Common myeloid progenitor, CD34-positive (primary cell): ENCODE data around the gene ADAMTS14.
A peak's percentile ranks its signal among the peaks of the same experiment; 100 is the strongest.

ENCODE experiments used
- CTCF ChIA-PET: fragments of 350-600 bp; sonication (Branson Sonifier 250); formaldehyde crosslinking; loops from one replicate; lab custom pipeline; 2021; ENCODE audit warnings: antibody characterized with exemption; lab: Charles Lee
- POLR2A ChIA-PET: fragments of 350-600 bp; sonication (Branson Sonifier 250); formaldehyde crosslinking; loops from one replicate; lab custom pipeline; 2021; ENCODE audit warnings: antibody characterized with exemption; lab: Charles Lee
- DNase-seq, 3 donors: peaks; one replicate each; pipeline versions ENCODE4 v3.0.0 to v3.0.0-alpha.2; 2013
- H3K27ac ChIP-seq, 2 experiments: 1 replicate in 1 of 2; 2 replicates in 1 of 2; pipeline ENCODE4 v1.7.0; 2013; ENCODE audit warnings: inconsistent platforms in 2 of 2, low read length in 2 of 2, mild to moderate bottlenecking in 2 of 2, low read depth in 1 of 2, moderate library complexity in 1 of 2; ENCODE audit not compliant: severe bottlenecking in 2 of 2, insufficient read depth in 1 of 2, poor library complexity in 1 of 2
- H3K27me3 ChIP-seq, 5 experiments: replicated peaks in 2 of 5; 1 replicate in 3 of 5; 2 replicates in 2 of 5; pipeline versions ENCODE4 v1.6.1 to v1.7.0; 2013; ENCODE audit warnings: low read length in 4 of 5, mild to moderate bottlenecking in 2 of 5, moderate library complexity in 2 of 5, inconsistent platforms in 1 of 5; ENCODE audit not compliant: insufficient read depth in 5 of 5, control insufficient read depth in 4 of 5
- H3K36me3 ChIP-seq, 4 experiments: 1 replicate in 2 of 4; 2 replicates in 2 of 4; pipeline versions ENCODE4 v1.6.1 to v1.7.0; 2013; ENCODE audit warnings: low read length in 3 of 4, control low read depth in 1 of 4, mild to moderate bottlenecking in 1 of 4; ENCODE audit not compliant: control insufficient read depth in 4 of 4, insufficient read depth in 4 of 4
- H3K4me1 ChIP-seq, 4 experiments: 1 replicate in 3 of 4; 2 replicates in 1 of 4; pipeline versions ENCODE4 v1.6.1 to v1.7.1; 2013; ENCODE audit warnings: low read length in 3 of 4, mild to moderate bottlenecking in 3 of 4, control low read depth in 1 of 4, inconsistent platforms in 1 of 4, moderate library complexity in 1 of 4; ENCODE audit not compliant: control insufficient read depth in 4 of 4, insufficient read depth in 4 of 4; ENCODE audit errors: control extremely low read depth in 1 of 4
- H3K4me3 ChIP-seq, 7 experiments: 1 replicate in 4 of 7; 2 replicates in 3 of 7; pipeline versions ENCODE4 v1.5.1 to v1.7.0; 2013; ENCODE audit warnings: mild to moderate bottlenecking in 7 of 7, low read length in 6 of 7, moderate library complexity in 6 of 7, inconsistent platforms in 2 of 7, low read depth in 2 of 7, control low read depth in 1 of 7; ENCODE audit not compliant: insufficient read depth in 4 of 7, control insufficient read depth in 1 of 7; ENCODE audit errors: extremely low read depth in 1 of 7
- H3K9me3 ChIP-seq, 5 experiments: 1 replicate in 4 of 5; 2 replicates in 1 of 5; pipeline versions ENCODE4 v1.6.1 to v1.7.1; 2013; ENCODE audit warnings: low read length in 4 of 5, mild to moderate bottlenecking in 2 of 5, inconsistent platforms in 1 of 5, low read depth in 1 of 5, moderate library complexity in 1 of 5; ENCODE audit not compliant: control insufficient read depth in 4 of 5, insufficient read depth in 2 of 5; ENCODE audit errors: control extremely low read depth in 1 of 5
- WGBS: methylation state at CpG from one replicate; pipeline ENCODE4 v1.1.5; 2013; ENCODE audit not compliant: insufficient coverage; 5-methylcytosine and 5-hydroxymethylcytosine counted together

Gene ADAMTS14

GRCh38 chr10:70714245-70714644 lies 41.9 kb downstream of the ADAMTS14 start:
- Histone ChIP-seq H3K9me3 (no peaks in the 10 kb centered on the region), H3K27ac (no peak overlapping the region), H3K36me3 (no peaks in the 10 kb centered on the region), H3K4me3 (no peak overlapping the region), H3K4me1 (peaks cover 0 to 11% (median 0%) of the 10 kb centered on the region in 4 experiments), H3K27me3 (no peaks in the 10 kb centered on the region)
- 98% methylated on average over 3 of the region's 4 CpGs for WGBS
- no peak for DNase-seq
- ChIA-PET CTCF (interaction anchor here (1.0 to 1.4 kb wide), 2 partner anchors 10 to 147 kb away, joined by 3 read pairs; no protein-coding TSS in a partner anchor), POLR2A (no interaction called here)

- Histone ChIP-seq H3K4me3 (no peak overlapping the region), H3K27me3 (no peaks in the 10 kb centered on the region), H3K9me3 (no peaks in the 10 kb centered on the region), H3K36me3 (no peaks in the 10 kb centered on the region), H3K27ac (no peak overlapping the region), H3K4me1 (peaks cover 0 to 11% (median 0%) of the 10 kb centered on the region in 4 experiments)
- 92% methylated on average over 2 of the region's 2 CpGs for WGBS
- ChIA-PET POLR2A (no interaction called here), CTCF (interaction anchor here (0.6 to 1.4 kb wide), 4 partner anchors 10 to 533 kb away, joined by 3 to 4 read pairs (median 3); no protein-coding TSS in a partner anchor)
- DNase-seq, result no peak
Measured at GRCh38 chr10:70714951-70715350, 42.6 kb downstream of the ADAMTS14 start.

DNA sequence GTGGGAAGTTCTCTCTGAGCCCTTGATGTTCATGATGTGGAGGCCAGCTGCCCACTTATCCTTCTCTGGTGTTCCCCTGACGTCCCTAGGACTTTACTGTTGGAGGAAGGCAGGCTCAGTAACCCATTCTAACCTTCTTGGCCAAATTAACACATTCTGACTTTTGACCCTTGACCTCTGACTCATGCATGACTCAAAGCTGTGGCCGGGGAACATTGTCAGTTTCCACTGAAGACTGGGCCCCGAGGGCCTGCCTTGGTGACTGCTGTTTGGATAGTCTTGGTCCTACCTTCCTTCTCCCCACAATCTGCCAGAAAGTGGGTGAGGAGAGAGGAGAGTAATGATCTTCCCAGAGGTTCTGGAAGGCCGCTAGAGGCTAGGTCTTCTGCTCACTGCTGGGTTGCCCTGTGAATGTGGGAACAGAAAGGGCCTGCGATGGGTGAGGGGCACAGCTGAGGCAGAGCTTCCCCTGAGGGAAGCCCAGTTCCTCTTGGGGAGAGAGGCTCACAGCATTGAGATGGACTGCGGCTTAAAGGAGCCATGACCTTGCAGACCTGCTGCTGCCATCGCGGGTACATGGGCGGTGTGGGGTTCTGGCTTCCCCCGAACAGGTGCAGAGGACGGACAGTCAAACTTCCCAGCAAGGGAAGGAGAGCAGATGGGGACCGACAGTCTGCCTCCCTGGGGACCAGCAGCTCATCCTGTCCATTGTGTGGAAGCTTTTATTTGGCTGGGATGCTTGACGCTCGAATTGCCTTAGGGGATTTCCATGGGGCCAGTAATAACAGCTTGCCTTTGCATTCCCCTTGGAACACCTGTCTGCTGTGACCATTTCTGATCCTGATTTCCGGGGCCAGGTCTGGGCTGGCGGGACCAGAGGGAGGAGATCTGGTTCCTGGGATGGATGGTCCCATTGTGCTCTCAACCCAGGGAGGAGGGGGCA lies 43.8 kb downstream of the ADAMTS14 start:
- peak in 1 of 3 donors; percentile 7 for DNase-seq

DNA sequence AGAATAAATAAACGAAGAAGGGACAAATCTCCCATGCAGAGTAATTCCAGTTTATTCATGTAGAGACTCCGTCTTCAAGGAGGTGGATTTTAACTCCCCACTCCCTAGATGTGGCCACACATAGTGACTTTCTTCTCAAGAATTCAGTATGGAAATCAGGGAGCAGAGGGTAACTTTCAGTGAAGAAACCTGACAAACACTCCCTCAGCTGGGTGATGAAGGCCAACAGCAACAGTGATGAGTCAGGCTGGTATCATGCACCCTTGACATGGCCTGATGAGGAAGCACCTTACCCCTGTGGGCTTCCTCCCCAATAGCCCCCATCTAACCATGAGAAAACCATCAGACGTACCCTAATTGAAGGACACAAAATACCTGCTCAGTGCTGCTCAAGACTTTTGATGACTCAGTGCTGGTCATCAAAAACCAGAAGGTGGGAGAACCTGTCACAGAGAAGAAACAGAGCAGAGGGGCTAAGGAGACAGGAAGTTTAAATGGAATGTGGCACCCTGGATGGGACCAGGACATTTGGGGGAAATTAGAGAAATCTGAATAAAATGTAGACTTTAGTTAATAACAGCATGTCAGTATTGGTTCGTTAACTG lies 50.6 kb downstream of the ADAMTS14 start:
- Histone ChIP-seq H3K27me3 (no peaks in the 10 kb centered on the region), H3K36me3 (no peaks in the 10 kb centered on the region), H3K9me3 (no peaks in the 10 kb centered on the region), H3K27ac (no peak overlapping the region), H3K4me1 (peaks cover 0 to 10% (median 2%) of the 10 kb centered on the region in 4 experiments), H3K4me3 (no peak overlapping the region)
- WGBS, result 100% methylated on average over 2 of the region's 4 CpGs
- POLR2A ChIA-PET, result no interaction called here
- CTCF ChIA-PET, result interaction anchor here (1.2 kb wide), 1 partner anchor 28 kb away, joined by 3 read pairs; no protein-coding TSS in a partner anchor
- peak; percentile 18 to 88 (median 63) for DNase-seq

More for the DNA sequence above, 43.8 kb downstream of the ADAMTS14 start:
- CTCF ChIA-PET, result interaction anchor here (1.4 kb wide), 2 partner anchors 9 to 17 kb away, joined by 3 to 4 read pairs; no protein-coding TSS in a partner anchor
- POLR2A ChIA-PET, result no interaction called here
- WGBS, result 84% methylated on average over 11 of the region's 16 CpGs
- peaks cover 0 to 11% (median 0%) of the 10 kb centered on the region in 4 experiments for H3K4me1 ChIP-seq
- H3K9me3 ChIP-seq, result no peaks in the 10 kb centered on the region
- H3K27ac ChIP-seq, result no peak overlapping the region
- H3K36me3 ChIP-seq, result no peaks in the 10 kb centered on the region
- H3K27me3 ChIP-seq, result no peaks in the 10 kb centered on the region
- no peak overlapping the region for H3K4me3 ChIP-seq

GRCh38 chr10:70723771-70724170 lies 51.5 kb downstream of the ADAMTS14 start:
- Histone ChIP-seq H3K36me3 (no peaks in the 10 kb centered on the region), H3K4me1 (peaks cover 0 to 10% (median 2%) of the 10 kb centered on the region in 4 experiments), H3K27ac (no peak overlapping the region), H3K27me3 (no peaks in the 10 kb centered on the region), H3K4me3 (no peak overlapping the region), H3K9me3 (no peaks in the 10 kb centered on the region)
- 100% methylated on average over 3 of the region's 3 CpGs for WGBS
- ChIA-PET POLR2A (no interaction called here), CTCF (interaction anchor here (1.2 kb wide), 1 partner anchor 10 kb away, joined by 3 read pairs; no protein-coding TSS in a partner anchor)
- no peak for DNase-seq

GRCh38 chr10:70726909-70727495 lies 54.7 kb downstream of the ADAMTS14 start:
- DNase-seq, result no peak
- ChIA-PET CTCF (no interaction called here), POLR2A (interaction anchor here (0.6 kb wide), 1 partner anchor 19 kb away, joined by 5 read pairs; no protein-coding TSS in a partner anchor)
- H3K9me3 ChIP-seq, result no peaks in the 10 kb centered on the region
- H3K4me1 ChIP-seq, result peaks cover 0 to 14% (median 2%) of the 10 kb centered on the region in 4 experiments
- no peaks in the 10 kb centered on the region for H3K27me3 ChIP-seq
- WGBS, result 99% methylated on average over 7 of the region's 10 CpGs
- H3K27ac ChIP-seq, result no peak overlapping the region
- no peak overlapping the region for H3K4me3 ChIP-seq
- H3K36me3 ChIP-seq, result no peaks in the 10 kb centered on the region
